Measurements from ENCODE around the gene ZMYM3.
A peak's percentile ranks its signal among the peaks of the same experiment; 100 is the strongest.
"Not testable (repeated sequence)": the region's sequence is repeated elsewhere in the genome, so short reads cannot be mapped to it uniquely, and the experiment has no call there.

Gene ZMYM3

DNA sequence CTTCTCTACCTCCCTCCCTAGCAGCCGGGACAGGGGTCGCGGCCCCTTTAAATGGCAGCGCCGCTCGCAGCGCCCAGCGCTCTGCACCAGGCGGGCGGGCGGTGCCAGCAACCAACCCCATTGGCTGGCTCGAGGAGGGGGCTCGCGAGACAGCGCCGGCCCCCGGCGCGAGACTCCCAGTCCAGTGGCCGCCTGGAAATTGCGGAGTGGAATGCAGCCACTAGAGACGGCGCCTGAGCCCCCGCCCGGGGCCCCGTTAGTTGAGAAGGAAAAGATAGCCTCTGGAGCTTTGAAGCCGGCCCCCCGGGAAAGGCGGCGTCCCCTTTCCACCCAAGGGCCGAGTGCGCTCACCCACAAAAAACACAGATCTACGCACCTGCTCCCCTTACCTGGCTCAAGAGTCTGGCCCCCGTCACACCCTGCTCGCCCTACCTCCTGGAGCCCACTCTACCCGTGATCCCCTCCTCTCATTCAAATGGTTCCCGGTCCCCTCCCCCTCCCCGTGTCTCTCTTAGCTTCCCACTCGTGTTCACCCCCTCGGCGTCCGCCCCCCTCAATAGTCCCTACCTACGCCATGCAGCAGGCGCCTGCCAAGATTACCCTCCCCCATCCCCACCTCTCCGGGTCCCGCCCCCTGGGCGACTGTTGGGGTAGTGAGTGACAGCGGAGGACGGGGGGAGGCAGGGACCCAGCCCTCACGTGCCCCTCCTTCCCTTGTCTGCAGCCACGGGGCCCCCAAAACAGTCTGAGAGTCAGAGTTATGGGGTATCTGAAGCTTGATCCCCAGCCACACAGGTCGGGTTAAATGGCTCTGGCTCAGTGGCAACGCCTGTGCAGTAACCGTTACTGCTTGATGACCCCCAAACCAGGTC lies at the start of gene ZMYM3:
Gene ZMYM3 (minus strand): TSS at position 49 of the 872 bp plus-strand sequence. CDS start 885 bp downstream, outside the sequence.
- DNase-seq: peak; percentile 78

DNA sequence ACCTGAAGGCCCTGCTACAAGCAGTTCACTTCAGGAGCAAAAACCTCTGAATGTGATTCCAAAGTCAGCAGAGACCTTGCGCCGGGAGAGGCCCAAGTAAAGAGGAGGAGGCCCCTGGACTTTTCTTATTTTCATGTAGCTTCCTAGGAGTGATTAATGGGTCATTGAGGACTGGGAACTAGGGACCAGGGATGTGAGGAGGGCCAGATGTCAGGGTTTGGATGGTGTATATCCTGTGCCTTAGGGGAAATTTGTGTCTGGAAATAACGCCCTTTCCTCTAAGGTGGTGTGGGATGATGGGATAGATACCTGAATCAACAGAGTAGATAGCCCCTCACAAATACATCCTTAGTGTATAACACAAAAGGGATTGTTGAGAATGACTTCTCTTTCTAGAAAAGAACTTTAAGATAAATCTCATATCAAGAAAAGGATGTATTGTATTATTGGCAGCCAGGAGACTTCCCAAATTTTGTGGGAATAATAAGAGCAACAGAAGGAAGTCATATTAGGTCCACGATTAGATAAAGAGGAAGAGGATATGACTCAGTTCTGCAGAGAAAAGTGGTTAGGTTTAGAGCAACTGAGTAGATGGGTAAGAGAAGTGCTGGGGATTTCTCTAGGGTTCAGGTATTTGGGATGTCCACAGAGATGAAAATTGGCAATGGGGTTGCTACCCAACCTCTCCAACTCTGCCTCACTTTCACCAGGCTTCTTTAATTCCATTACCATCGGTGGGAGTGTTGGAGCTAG lies 48.7 kb upstream of the ZMYM3 start:
- no peak for DNase-seq

DNA sequence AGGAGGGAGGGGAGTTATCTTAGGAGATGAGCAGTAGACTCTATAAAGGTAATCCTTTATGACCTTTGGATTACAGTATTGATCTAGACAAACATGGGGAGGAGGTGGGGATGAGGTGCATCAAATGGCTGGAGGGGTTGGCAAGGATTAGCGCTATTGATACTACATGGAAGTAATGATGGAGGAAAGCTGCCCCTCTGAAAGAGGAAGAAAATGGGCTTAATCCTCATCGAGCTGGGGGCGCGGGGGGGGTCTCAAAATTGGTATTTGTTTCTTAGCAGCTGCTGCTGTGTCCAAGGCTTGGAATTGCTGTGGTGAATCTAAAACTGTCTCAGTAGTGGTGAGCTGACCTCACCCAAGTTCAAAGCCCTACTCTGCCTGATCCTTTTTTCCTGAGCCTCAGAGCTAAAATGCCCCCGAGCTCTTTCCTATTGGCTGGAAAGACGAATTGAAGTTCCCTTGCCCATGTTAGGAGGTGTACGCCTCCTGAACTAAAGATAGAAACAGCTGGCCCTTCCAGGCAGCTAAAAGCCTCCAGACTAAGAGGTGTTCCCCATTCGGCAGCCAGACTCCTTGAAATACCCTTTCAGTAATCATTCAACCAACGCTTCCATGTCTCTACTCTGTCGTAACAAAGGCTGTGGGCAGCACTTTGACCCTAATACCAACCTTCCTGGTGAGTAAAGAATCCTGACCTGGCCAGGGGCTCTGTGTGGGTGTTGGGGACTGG lies 47.4 kb upstream of the ZMYM3 start, which contains the start of gene ITGB1BP2:
Gene ITGB1BP2 (plus strand): TSS at position 556 of the 730 bp plus-strand sequence. CDS start 57 bp downstream, at position 613.
- DNase-seq: no peak

DNA sequence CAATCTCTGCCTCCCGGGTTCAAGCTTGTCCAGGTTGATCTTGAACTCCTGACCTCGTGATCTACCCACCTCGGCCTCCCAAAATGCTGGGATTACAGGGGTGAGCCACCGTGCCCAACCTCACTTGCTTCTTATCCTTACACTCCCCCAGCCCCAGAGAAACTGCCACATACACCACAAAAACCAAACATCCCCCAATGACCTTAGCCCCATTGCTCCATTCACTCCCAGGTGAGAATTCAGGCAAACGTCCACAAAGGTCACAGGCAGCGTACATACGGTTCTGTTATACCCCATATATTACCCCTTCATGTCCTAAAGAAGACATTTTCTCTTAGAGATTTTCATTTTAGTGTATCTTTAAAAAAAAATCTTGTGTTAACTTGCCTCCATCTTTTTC lies 46.6 kb upstream of the ZMYM3 start:
- not testable (repeated sequence) for DNase-seq

DNA sequence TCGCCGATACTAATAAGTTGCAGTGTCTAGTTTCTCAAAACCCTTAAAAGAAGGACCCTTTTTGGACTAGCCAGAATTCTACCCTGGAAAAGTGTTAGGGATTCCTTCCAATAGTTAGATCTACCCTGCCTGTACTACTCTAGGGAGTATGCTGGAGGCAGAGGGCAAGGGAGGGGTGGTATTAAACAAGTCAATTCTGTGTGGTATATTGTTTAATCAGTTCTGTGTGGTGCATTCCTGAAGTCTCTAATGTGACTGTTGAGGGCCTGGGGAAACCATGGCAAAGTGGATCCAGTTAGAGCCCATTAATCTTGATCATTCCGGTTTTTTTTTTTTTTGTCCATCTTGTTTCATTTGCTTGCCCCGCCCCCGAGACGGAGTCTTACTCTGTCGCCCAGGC lies 46.1 kb upstream of the ZMYM3 start:
- not testable (repeated sequence) for DNase-seq

DNA sequence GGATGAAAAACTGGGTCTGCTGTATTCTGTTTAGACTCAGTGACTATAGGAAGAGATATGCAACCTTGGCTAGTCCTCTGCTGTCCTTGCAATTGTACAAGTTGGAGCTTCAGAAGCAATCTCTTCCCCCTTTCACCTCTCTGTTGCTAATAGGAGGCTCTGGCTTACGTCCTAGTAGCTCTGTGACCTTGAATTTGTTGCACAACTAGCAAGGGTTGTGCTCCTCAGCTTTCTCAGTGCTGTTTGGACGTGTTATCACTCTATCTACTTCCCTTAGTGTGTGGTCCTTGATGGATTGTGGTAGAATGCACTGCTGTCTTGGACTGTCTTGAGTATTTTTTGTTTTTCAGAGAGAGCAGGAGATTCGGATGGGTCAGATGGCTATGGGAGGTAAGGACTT lies 44.2 kb upstream of the ZMYM3 start:
- no peak for DNase-seq

DNA sequence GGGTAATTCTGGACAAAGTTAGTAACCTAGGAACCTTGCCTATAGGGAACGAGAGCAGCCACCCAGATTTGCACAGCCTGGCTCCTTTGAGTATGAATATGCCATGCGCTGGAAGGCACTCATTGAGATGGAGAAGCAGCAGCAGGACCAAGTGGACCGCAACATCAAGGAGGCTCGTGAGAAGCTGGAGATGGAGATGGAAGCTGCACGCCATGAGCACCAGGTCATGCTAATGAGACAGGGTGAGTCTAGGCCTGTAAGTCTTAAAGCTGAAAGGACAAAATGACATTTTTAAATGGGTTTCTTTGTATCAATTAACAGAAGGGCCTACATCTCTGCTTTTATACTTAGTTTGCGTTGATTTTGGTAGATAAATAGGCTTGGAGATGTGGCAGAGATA lies 42.9 kb upstream of the ZMYM3 start:
- DNase-seq: no peak

DNA sequence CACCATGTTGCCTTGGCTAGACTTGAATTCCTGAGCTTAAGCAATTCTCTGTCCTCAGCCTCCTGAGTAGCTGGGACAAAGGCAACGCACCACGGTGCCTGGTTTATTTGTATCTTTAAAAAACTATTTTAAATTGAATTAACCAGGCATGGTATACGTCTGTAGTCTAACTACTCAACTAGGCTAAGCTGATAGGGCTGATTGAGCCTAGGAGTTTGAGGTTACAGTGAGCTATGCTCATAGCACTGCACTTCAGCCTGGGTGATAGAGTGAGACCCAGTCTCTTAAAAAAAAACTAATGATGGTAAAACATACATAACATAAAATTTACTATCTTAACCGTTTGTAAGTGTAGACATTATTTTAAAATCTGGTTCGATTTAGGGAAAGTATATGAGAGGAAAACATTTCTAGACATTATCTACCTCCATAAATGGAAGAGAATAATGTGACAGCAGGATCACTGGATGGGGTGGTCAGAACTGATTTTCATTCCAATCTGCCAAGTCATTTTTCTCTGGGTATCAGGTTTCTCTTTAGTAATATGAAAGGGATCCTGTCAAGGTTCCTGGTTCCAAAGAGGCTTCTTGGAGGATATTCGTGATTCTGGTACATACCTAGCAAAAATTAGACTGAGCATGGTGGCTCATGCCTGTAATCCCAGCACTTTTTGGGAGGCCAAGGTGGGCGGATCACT lies 38.9 kb upstream of the ZMYM3 start:
- no peak for DNase-seq

DNA sequence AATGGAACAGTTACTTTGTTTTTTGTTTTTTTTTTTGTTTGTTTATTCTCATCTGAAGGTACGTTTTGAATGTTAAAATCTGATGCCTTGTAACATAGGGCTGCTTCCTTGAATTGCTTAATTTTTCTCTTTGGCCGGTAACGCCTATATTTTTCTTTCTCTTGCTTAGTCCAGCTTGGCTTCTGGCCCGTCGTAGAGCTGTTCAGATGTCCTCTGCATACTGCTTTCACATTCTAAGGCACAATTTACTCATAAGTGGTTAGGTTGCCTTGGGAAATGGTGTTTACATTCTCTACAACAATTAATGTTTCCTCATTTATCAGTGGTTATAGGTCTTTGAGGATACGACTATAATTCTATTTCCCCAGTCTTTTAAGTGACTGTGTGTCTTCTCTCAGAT lies 37.4 kb upstream of the ZMYM3 start:
- no peak for DNase-seq

DNA sequence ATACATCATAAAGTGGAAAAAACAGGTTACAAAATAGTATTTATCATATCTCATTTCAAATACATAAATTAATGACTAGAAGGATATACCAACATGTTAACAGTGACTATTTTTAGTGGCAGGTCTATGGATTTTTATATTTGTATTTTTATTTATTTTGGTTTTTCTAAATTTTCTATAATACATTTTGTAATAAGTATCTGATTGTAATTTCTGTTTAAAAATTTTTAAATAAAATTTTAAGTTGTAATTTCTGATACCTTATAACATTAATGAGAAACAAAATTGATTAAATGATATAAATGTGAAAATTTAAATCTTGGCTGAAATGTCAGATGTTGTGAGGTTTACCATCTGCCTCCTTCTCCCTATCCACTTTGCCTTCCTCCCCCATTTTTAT lies 32.0 kb upstream of the ZMYM3 start:
- DNase-seq: no peak

DNA sequence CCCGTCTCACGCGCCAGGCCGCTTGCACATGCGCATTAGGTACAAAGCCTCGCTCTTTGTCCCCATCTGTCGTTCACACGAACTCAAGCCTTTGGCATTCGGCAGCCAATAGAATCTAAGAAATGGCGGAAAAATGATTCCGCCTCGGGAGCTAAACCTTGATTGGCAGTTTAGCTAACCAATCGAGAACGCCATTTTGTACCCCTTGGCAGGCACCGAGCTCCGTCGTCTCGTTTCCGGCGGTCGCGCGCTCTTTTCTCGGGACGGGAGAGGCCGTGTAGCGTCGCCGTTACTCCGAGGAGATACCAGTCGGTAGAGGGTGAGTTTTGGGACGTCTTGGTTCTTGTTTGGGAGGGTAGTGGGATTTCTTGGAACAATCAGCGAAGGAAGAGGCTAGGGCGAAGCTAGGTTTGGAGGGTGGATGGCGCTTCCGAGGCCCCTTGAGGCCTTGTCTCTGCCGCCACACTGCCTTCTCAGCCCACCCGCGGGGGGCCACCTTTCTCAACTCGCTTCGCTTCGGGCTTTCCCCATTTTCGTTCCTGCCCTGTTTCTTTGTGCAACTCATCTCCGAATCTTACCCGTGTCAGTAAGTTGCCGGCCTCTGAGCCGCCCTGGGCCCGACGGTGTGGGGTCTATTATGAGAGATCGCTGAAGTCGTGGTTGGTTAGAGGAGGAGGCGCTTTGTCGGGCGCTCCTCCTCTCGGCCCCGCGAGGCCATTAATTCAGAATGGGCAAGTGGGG lies 29.6 kb upstream of the ZMYM3 start, which contains the start of gene NONO:
Gene NONO (plus strand): TSS at position 233 of the 741 bp plus-strand sequence. CDS start 7,003 bp downstream, outside the sequence.
- DNase-seq: peak; percentile 70

DNA sequence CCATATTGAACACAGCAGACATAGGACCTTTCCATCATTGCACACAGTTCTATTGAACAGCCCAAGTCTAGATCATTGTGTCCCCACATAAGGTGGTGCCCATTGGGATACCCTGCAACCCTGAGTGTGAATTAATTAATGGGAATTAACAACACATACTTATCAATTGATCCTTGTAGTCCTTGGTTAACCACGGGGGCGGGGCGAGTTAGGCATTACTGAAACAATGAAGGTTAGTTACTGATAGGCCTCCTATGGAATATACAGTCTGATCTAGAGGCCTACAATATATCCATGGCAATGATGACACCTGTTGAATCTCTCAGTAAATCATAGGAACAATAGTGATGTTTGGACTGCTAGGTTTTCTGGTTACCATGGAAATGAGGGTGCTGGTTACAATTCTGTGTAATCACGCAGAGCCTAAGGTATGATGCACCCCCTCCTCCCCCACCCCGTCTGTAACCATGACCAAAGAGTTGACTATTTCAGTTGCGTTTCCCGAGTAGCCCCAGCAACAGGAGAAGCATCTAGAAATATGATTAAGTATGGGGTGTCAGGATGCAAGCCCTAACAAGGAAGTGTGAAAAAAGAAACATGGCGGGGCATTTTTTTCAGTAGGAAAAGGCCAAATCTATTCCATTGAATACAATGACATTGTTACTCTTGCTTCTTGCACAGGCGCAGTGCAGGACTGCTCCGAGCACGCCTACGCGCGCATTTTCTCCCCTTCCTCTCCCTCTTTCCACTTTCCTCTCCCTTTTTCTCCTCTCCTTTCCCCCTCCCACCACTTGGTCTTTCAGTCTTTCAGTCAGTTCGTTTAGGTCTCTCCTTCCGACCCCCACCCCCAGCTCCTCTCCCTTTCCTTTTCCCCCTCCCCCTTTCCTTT lies 28.8 kb upstream of the ZMYM3 start:
- DNase-seq: peak; percentile 65

DNA sequence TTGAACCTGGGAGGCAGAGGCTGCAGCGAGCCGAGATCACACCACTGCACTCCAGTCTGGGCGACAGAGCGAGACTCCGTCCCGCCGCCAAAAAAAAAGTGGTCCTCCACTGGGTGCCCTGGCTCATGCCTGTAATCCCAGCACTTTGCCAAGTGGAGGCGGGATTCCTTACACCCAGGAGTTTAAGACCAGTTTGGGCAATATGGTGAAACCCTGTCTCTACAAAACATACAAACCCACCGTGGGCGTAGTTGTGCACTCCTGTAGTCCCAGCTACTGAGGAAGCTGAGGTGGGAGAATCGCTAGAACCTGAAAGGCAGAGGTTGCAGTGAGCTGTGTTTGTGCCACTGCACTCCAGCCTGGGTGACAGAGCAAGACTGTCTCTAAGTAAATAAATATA lies 27.4 kb upstream of the ZMYM3 start:
- not testable (repeated sequence) for DNase-seq

DNA sequence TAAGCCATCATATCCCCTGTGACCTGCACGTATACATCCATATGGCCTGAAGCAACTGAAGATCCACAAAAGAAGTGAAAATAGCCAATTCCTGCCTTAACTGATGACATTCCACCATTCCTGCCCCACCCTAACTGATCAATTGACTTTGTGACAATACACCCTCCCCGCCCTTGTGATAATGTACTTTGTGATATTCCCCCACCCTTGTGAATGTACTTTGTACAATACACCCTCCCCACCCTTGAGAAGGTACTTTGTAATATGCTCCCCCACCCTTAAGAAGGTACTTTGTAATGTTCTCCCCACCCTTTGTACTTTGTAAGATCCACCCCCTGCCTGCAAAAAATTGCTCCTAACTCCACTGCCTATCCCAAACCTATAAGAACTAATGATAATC lies 18.4 kb upstream of the ZMYM3 start:
- DNase-seq: not testable (repeated sequence)

DNA sequence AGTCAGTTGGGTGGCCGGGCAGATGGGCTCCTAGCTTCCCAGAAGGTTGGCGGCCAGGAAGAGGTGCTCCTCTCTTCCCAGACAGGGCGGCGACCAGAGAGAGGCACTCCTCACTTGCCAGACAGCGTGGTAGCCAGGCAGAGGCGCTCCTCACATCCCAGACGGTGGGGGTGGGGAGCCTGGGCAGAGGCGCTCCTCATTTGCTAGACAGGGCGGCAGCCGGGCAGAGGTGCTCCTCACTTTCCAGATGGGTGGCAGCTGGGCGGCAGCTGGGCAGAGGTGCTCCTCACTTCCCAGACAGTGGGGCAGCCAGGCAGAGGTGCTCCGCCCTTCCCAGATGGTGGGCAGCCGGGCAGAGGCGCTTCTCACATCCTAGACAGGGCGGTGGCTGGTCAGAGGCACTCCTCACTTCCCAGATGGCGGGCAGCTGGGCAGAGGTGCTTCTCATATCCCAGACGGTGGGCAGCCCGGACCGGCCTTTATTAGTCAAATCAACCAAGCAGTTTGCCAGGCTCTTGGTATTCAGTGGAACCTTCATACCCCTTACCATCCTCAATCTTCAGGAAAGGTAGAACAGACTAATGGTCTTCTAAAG lies 16.0 kb upstream of the ZMYM3 start:
- DNase-seq: no peak

DNA sequence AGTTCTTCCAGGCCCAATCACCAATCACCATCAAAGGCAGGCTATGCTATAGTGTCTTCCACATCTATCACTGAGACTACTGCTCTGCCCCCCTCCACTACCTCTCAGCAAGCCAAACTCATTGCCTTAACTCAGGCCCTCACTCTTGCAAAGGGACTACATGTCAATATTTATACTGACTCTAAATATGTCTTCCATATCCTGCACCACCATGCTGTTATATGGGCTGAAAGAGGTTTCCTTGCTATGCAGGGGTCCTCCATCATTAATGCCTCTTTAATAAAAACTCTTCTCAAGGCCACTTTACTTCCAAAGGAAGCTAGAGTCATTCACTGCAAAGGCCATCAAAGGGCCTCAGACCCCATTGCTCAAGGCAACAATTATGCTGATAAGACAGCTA lies 14.7 kb upstream of the ZMYM3 start:
- DNase-seq: not testable (repeated sequence)

DNA sequence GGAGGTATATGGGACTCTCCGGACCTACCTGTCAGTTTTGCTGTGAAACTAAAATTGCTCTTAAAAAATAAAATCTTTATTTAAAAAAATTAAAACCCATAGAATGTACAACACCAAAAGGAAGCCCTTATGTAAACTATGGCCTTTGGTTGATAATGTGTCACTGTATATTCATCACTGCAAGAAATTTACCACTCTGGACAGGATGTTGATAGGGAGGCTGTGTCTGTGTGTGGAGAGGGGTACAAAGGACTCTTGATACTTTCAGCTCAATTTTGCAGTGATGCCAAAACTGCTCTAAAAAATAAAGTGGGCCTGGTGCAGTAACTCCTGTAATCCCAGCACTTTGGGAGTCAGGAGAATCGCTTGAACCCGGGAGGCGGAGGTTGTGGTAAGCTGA lies 2.9 kb upstream of the ZMYM3 start:
- no peak for DNase-seq

DNA sequence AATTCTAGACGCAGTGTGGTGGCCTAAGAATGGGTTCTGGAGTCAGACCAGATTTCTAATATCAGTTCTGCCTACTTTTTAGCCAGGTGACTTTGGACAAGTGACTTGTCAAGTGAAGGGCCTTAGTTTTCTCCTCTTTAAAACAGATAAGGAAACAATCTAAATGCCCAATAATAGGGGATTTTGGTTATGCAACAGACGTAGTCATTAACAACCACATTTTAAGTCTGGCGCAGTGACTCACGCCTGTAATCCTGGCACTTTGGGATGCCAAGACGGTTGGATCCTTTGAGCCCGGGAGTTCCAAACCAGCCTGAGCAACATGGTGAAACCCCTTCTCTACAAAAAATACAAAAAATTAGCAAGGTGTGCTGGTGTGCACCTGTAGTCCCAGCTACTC lies 2.1 kb upstream of the ZMYM3 start:
- DNase-seq: no peak

DNA sequence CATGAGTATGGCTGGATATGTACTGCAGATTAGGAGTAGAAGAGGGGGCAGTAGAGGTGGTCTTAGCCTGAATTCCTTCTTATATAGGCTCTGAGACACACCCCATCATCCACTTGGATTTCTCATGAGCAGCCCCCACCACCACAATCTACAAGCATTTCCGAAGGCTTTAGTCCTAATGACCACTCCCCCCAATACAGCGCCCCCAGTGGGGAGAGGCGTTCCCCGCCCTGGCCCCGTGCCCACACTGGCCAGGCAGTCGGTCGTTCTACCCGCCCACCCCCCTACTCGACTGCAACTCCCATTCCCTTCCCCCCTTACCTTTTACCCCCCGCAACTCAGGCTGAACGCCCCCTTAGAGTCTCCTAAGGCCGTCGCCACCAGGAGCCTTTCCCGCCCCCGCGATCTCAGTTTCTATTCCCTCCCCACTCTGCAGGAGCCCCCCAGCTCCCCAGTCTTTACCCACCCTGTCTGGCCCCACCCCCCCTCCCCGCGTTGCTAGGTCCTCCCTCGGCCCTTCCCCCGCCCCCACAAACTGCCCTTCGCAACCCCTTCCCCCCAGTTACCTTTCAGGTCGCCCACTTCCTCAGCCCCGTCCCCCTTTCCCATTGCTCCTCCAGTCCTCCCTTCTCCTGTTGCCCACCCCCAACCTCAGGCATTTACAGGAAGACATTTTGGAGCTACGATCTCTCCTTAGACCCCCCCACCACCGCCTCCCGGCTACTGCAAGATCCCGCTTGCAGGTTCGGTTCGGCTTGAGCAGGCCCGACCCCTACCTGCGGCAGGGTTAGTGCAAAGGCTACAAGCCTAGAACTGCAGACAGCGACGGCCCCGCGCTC lies 468 bp downstream of the ZMYM3 start:
- peak; percentile 45 for DNase-seq

All from activated T-cell treated with anti-CD3 and anti-CD28 coated beads, Interleukin-2, amount 50 U/mL, for 1 hour (primary cell).